NB4 (cell line): ENCODE measurements around the gene JMJD1C.
"Not testable (repeated sequence)": the region's sequence is repeated elsewhere in the genome, so short reads cannot be mapped to it uniquely, and the experiment has no call there.

Source experiments
- MAX ChIP-seq: IDR thresholded peaks from 2 replicates; pipeline ENCODE4 v1.6.1; 2011; ENCODE audit warnings: low read depth, low read length
- TF ChIP-seq, protein P1 (sequence below): IDR thresholded peaks from one replicate; pipeline ENCODE4 v1.5.1; 2012; ENCODE audit warnings: low read depth, low read length

GRCh38 chr10:63500551-63500950, 34.8 kb upstream of the JMJD1C start:
- TF ChIP-seq, protein P1, sequence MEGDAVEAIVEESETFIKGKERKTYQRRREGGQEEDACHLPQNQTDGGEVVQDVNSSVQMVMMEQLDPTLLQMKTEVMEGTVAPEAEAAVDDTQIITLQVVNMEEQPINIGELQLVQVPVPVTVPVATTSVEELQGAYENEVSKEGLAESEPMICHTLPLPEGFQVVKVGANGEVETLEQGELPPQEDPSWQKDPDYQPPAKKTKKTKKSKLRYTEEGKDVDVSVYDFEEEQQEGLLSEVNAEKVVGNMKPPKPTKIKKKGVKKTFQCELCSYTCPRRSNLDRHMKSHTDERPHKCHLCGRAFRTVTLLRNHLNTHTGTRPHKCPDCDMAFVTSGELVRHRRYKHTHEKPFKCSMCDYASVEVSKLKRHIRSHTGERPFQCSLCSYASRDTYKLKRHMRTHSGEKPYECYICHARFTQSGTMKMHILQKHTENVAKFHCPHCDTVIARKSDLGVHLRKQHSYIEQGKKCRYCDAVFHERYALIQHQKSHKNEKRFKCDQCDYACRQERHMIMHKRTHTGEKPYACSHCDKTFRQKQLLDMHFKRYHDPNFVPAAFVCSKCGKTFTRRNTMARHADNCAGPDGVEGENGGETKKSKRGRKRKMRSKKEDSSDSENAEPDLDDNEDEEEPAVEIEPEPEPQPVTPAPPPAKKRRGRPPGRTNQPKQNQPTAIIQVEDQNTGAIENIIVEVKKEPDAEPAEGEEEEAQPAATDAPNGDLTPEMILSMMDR: not testable (repeated sequence)
- TF ChIP-seq MAX: not testable (repeated sequence)
